Endodermal cell (in vitro differentiated cells): Measurements from ENCODE around the gene DNAJC10. TPM values are rescaled to one million over a fixed set of nuclear protein-coding genes. Genes with fewer than 3 reads are reported as not detected.
"Not testable (repeated sequence)": the region's sequence is repeated elsewhere in the genome, so short reads cannot be mapped to it uniquely, and the experiment has no call there.

ENCODE experiments used
- DNase-seq: peaks from one replicate; pipeline ENCODE4 v3.0.0-alpha.2; 2017
- H3K27ac ChIP-seq: 2 replicates; pipeline ENCODE4 v1.5.1; 2013; ENCODE audit warnings: mild to moderate bottlenecking, low read depth, low read length, moderate library complexity
- H3K27me3 ChIP-seq: 2 replicates; pipeline ENCODE4 v1.6.1; 2013; ENCODE audit warnings: mild to moderate bottlenecking, low read length, moderate library complexity; ENCODE audit not compliant: insufficient read depth, control insufficient read depth, poor library complexity, severe bottlenecking
- H3K36me3 ChIP-seq: 2 replicates; pipeline ENCODE4 v1.7.0; 2013; ENCODE audit warnings: mild to moderate bottlenecking, low read length, moderate library complexity; ENCODE audit not compliant: control insufficient read depth, insufficient read depth
- H3K4me1 ChIP-seq: one replicate; pipeline ENCODE4 v1.7.0; 2013; ENCODE audit warnings: low read length; ENCODE audit not compliant: control insufficient read depth, insufficient read depth
- H3K4me3 ChIP-seq: 2 replicates; pipeline ENCODE4 v1.5.1; 2013; ENCODE audit warnings: mild to moderate bottlenecking, low read length, moderate library complexity
- H3K9ac ChIP-seq: 2 replicates; pipeline ENCODE4 v1.6.1; 2013; ENCODE audit warnings: mild to moderate bottlenecking, low read length, moderate library complexity; ENCODE audit not compliant: poor library complexity, severe bottlenecking; ENCODE audit errors: extremely low read depth
- H3K9me3 ChIP-seq: 2 replicates; pipeline ENCODE4 v1.6.1; 2013; ENCODE audit warnings: mild to moderate bottlenecking, low read length, moderate library complexity; ENCODE audit not compliant: control insufficient read depth
- H3K27ac Mint-ChIP-seq: 2 replicates; pipeline ENCODE4 v1.8.0; 2020; ENCODE audit warnings: mixed read lengths
- H3K27me3 Mint-ChIP-seq: 2 replicates; pipeline ENCODE4 v1.8.0; 2021; ENCODE audit warnings: mild to moderate bottlenecking, mixed read lengths; ENCODE audit not compliant: insufficient read depth
- H3K36me3 Mint-ChIP-seq: 2 replicates; pipeline ENCODE4 v1.8.0; 2020; ENCODE audit warnings: low read depth, mixed read lengths
- H3K4me1 Mint-ChIP-seq: 2 replicates; pipeline ENCODE4 v1.8.0; 2020; ENCODE audit warnings: mixed read lengths
- H3K4me3 Mint-ChIP-seq: 2 replicates; pipeline ENCODE4 v1.8.0; 2020; ENCODE audit warnings: mild to moderate bottlenecking, moderate library complexity, mixed read lengths
- H3K9me3 Mint-ChIP-seq: 2 replicates; pipeline ENCODE4 v1.8.0; 2020; ENCODE audit warnings: mild to moderate bottlenecking, mixed read lengths
- WGBS, 2 experiments: methylation state at CpG; one replicate each; pipeline versions ENCODE4 v1.1.5 to v1.1.7; 2013; ENCODE audit warnings: missing lambda C conversion rate in 2 of 2, mixed read lengths in 1 of 2; ENCODE audit not compliant: insufficient coverage in 1 of 2, insufficient read length in 1 of 2; 5-methylcytosine and 5-hydroxymethylcytosine counted together
- total RNA-seq, 2 donors: library from RNA; stranded (reverse); fragmentation: NEBNext Ultra II Directional in 1 of 2; extraction: Animal tissue kit (Norgen Biotek cat#: 25700) in 1 of 2; gene quantifications; 2 replicates in 1 of 2; 3 replicates in 1 of 2; pipeline ENCODE4 v1.2.1, GENCODE V29; 2021
- TF ChIP-seq, protein P1 (sequence below): fragments of 200-600 bp; sonication (generic); conservative IDR thresholded peaks from 2 replicates; pipeline ENCODE4 v1.5.0; 2021; ENCODE audit warnings: antibody characterized with exemption, mild to moderate bottlenecking

DNAJC10 gene
- total RNA-seq, 2 donors from 2014 or later = 212 to 232 TPM

DNA sequence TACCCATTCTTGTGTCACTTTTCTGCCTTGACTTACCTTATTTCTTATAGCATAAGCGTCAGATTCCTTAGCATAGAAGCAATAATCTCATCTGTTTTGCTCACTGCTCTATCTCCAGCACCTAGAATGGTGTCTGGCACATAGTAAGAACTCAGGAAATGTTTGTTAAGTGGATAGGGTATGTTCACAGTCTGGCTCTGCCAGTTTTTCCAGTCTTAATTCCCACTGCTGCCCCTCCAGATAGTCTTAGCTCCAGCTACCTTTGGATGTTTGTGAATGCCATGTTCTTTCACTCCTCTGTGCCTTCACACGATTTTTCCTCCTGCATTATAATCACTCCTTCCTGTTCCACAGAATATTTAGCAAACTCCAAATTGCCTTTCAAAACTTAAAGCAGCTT is 29.0 kb downstream of the DNAJC10 start:
- 90 to 92% methylated on average over 2 of the region's 2 CpGs for WGBS, 2 experiments

DNA sequence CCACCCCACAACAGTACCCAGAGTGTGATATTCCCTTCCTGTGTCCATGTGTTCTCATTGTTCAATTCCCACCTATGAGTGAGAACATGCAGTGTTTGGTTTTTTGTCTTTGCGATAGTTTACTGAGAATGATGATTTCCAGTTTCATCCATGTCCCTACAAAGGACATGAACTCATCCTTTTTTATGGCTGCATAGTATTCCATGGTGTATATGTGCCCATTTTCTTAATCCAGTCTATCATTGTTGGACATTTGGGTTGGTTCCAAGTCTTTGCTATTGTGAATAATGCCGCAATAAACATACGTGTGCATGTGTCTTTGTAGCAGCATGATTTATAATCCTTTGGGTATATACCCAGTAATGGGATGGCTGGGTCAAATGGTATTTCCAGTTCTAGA is 29.8 kb downstream of the DNAJC10 start:
- WGBS, 2 experiments = no CpG with 5 or more reads among the region's 3 CpGs
- not testable (repeated sequence) for H3K27ac ChIP-seq, DNase-seq, H3K27me3 Mint-ChIP-seq, H3K27me3 ChIP-seq, H3K27ac Mint-ChIP-seq, H3K4me3 ChIP-seq, H3K4me3 Mint-ChIP-seq, H3K4me1 ChIP-seq, H3K9ac ChIP-seq, H3K4me1 Mint-ChIP-seq
- H3K36me3 Mint-ChIP-seq = peaks cover 73% of the 10 kb centered on the region
- H3K36me3 ChIP-seq = peaks cover 61% of the 10 kb centered on the region
- H3K9me3 Mint-ChIP-seq = peaks cover 14% of the 10 kb centered on the region
- H3K9me3 ChIP-seq = peaks cover 12% of the 10 kb centered on the region

More for the DNA sequence above, 29.0 kb downstream of the DNAJC10 start:
- no peaks in the 10 kb centered on the region for H3K4me1 ChIP-seq
- DNase-seq = no peak
- H3K27ac ChIP-seq = no peak overlapping the region
- H3K9ac ChIP-seq = no peak overlapping the region
- peaks cover 71% of the 10 kb centered on the region for H3K36me3 Mint-ChIP-seq
- no peaks in the 10 kb centered on the region for H3K27me3 ChIP-seq
- TF ChIP-seq, protein P1, sequence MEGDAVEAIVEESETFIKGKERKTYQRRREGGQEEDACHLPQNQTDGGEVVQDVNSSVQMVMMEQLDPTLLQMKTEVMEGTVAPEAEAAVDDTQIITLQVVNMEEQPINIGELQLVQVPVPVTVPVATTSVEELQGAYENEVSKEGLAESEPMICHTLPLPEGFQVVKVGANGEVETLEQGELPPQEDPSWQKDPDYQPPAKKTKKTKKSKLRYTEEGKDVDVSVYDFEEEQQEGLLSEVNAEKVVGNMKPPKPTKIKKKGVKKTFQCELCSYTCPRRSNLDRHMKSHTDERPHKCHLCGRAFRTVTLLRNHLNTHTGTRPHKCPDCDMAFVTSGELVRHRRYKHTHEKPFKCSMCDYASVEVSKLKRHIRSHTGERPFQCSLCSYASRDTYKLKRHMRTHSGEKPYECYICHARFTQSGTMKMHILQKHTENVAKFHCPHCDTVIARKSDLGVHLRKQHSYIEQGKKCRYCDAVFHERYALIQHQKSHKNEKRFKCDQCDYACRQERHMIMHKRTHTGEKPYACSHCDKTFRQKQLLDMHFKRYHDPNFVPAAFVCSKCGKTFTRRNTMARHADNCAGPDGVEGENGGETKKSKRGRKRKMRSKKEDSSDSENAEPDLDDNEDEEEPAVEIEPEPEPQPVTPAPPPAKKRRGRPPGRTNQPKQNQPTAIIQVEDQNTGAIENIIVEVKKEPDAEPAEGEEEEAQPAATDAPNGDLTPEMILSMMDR = no peak
- peaks cover 61% of the 10 kb centered on the region for H3K36me3 ChIP-seq
- no peaks in the 10 kb centered on the region for H3K4me1 Mint-ChIP-seq
- no peak overlapping the region for H3K4me3 Mint-ChIP-seq
- H3K4me3 ChIP-seq = no peak overlapping the region
- no peaks in the 10 kb centered on the region for H3K27me3 Mint-ChIP-seq
- no peak overlapping the region for H3K27ac Mint-ChIP-seq
- H3K9me3 Mint-ChIP-seq = peaks cover 14% of the 10 kb centered on the region
- H3K9me3 ChIP-seq = peaks cover 12% of the 10 kb centered on the region

DNA sequence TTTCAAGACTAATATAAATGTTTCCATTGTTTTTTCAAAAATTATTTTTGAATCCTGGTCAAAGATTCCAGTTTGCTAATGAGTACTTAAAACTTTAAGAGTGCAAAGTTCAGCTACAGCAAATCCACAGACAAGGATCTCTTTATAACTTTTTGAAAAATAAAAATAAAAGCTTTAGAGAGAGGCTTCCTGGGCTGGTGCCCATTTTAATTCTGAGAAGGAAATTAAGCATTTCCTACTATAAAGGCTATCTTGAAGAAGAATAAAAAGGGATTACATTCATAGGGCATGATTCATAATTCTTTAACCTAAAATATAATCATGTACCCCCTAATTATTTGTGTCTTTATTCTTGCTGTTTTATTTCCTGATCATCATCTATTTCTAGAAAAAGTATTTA is 38.2 kb downstream of the DNAJC10 start:
- H3K9me3 ChIP-seq = no peaks in the 10 kb centered on the region
- H3K27me3 ChIP-seq = no peaks in the 10 kb centered on the region
- peaks cover 87% of the 10 kb centered on the region for H3K36me3 ChIP-seq
- H3K9ac ChIP-seq = no peak overlapping the region
- H3K36me3 Mint-ChIP-seq = peaks cover 60% of the 10 kb centered on the region
- DNase-seq = no peak
- no peak overlapping the region for H3K4me3 Mint-ChIP-seq
- H3K4me3 ChIP-seq = no peak overlapping the region
- TF ChIP-seq, protein P1 = no peak
- no peaks in the 10 kb centered on the region for H3K27me3 Mint-ChIP-seq
- H3K4me1 Mint-ChIP-seq = no peaks in the 10 kb centered on the region
- H3K9me3 Mint-ChIP-seq = no peaks in the 10 kb centered on the region
- no peak overlapping the region for H3K27ac Mint-ChIP-seq
- no peaks in the 10 kb centered on the region for H3K4me1 ChIP-seq
- no peak overlapping the region for H3K27ac ChIP-seq

DNA sequence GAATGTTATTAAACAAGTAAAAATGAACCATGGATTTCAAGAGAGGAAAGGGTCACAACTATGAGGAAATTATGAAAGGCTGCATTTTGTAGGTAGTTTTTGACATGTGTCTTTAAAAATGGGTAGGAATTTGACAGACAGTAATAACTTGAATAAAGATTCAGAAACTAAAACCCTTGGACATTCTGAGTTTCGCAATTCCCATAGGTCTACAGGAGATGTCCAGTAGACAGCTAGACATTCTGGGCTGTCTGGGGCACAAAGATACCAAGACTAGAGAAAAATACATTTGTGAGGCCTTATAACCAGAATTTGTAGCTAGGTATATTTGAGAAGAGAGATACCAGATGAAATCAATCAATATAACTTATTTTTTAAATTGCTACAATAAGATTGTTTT is 42.3 kb downstream of the DNAJC10 start:
- Histone ChIP-seq H3K27ac (no peak overlapping the region), H3K9ac (no peak overlapping the region), H3K36me3 (peaks cover 84% of the 10 kb centered on the region), H3K9me3 (no peaks in the 10 kb centered on the region), H3K4me3 (no peak overlapping the region), H3K4me1 (peaks cover 6% of the 10 kb centered on the region), H3K27me3 (no peaks in the 10 kb centered on the region)
- H3K27me3 Mint-ChIP-seq = no peaks in the 10 kb centered on the region
- WGBS, 2 experiments = 95 to 100% methylated on average over 1 of the region's 1 CpG
- H3K9me3 Mint-ChIP-seq = no peaks in the 10 kb centered on the region
- TF ChIP-seq, protein P1 = no peak
- no peak overlapping the region for H3K4me3 Mint-ChIP-seq
- H3K4me1 Mint-ChIP-seq = peaks cover 28% of the 10 kb centered on the region
- no peak overlapping the region for H3K27ac Mint-ChIP-seq
- DNase-seq = no peak
- peaks cover 43% of the 10 kb centered on the region for H3K36me3 Mint-ChIP-seq
